OCI-LY3 (cell line): ENCODE measurements around the gene LPP.
A peak's percentile ranks its signal among the peaks of the same experiment; 100 is the strongest.

ENCODE experiments used
- H2AFZ ChIP-seq: fragments of 200-600, 300-600 bp; shearing (Covaris generic); 2 replicates; pipeline ENCODE4 v1.6.0; 2014; ENCODE audit warnings: antibody characterized with exemption, low read depth, low read length
- H3K27ac ChIP-seq: fragments of 200-600, 300-600 bp; sonication (generic); 2 replicates; pipeline ENCODE4 v1.5.1; 2014; ENCODE audit warnings: mild to moderate bottlenecking, low read length, moderate library complexity, mixed read lengths
- H3K27me3 ChIP-seq: fragments of 200-600, 300-600 bp; sonication (generic); 2 replicates; pipeline ENCODE4 v1.6.1; 2014; ENCODE audit warnings: low read depth, low read length, mixed read lengths
- H3K36me3 ChIP-seq: fragments of 200-600, 300-600 bp; sonication (generic); replicated peaks from 2 replicates; pipeline ENCODE3; 2014; ENCODE audit warnings: low read depth, low read length, mixed read lengths
- H3K4me1 ChIP-seq: fragments of 300-600, 200-600 bp; sonication (generic); 2 replicates; pipeline ENCODE4 v1.6.1; 2014; ENCODE audit warnings: low read length, mixed read lengths
- H3K4me2 ChIP-seq: fragments of 200-600, 300-600 bp; sonication (generic); 2 replicates; pipeline ENCODE4 v1.6.1; 2014; ENCODE audit warnings: low read length, mixed read lengths
- H3K4me3 ChIP-seq: fragments of 300-600, 200-600 bp; sonication (generic); 2 replicates; pipeline ENCODE4 v1.5.1; 2014; ENCODE audit warnings: antibody characterized with exemption, mild to moderate bottlenecking, low read length, moderate library complexity
- H3K79me2 ChIP-seq: fragments of 300-600, 200-600 bp; shearing (Covaris generic); 2 replicates; pipeline ENCODE4 v1.6.1; 2014; ENCODE audit warnings: mild to moderate bottlenecking, low read length, mixed read lengths
- H3K9ac ChIP-seq: fragments of 300-600, 200-600 bp; shearing (Covaris generic); 2 replicates; pipeline ENCODE4 v1.6.0; 2014; ENCODE audit warnings: mild to moderate bottlenecking, low read length, moderate library complexity
- H3K9me3 ChIP-seq: fragments of 200-600, 300-600 bp; shearing (Covaris generic); 2 replicates; pipeline ENCODE4 v1.6.1; 2014; ENCODE audit warnings: low read length, mixed read lengths; ENCODE audit not compliant: insufficient read depth
- H4K20me1 ChIP-seq: fragments of 200-600, 300-600 bp; sonication (generic); 2 replicates; pipeline ENCODE4 v1.6.1; 2016; ENCODE audit warnings: low read length, mixed read lengths; ENCODE audit not compliant: insufficient read depth
- EZH2phosphoT487 ChIP-seq: fragments of 200-600 bp; shearing (Covaris generic); IDR thresholded peaks from 2 replicates; pipeline ENCODE4 v1.6.1; 2018; ENCODE audit warnings: antibody characterized with exemption, mixed run types, low read depth
- TF ChIP-seq, protein P1 (sequence below): fragments of 200-600, 300-600 bp; sonication (generic); IDR thresholded peaks from 2 replicates; pipeline ENCODE4 v1.5.1; 2014; ENCODE audit warnings: antibody characterized with exemption, low read length, low read depth

Gene LPP

DNA sequence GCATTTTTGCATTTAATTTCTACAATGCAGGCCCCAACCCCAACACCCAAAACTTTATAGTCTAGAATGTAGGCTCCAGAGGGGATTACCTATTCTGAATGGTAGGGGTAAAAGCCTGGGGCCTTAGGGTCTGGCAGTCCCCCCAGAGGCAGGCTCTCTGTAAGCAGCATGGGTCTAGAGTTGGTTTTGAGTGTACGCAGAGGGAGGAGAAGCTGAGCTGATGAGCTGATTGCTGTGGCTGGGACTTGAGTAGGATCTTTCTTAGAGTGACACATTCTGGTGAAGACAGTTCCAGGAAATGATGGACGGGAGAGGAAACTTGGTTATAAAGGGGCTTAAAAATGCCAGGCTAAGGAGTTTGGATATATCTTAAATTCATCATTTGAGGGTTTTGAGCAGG, 2.1 kb downstream of the LPP start:
- TF ChIP-seq EZH2phosphoT487 = no peak
- TF ChIP-seq, protein P1, sequence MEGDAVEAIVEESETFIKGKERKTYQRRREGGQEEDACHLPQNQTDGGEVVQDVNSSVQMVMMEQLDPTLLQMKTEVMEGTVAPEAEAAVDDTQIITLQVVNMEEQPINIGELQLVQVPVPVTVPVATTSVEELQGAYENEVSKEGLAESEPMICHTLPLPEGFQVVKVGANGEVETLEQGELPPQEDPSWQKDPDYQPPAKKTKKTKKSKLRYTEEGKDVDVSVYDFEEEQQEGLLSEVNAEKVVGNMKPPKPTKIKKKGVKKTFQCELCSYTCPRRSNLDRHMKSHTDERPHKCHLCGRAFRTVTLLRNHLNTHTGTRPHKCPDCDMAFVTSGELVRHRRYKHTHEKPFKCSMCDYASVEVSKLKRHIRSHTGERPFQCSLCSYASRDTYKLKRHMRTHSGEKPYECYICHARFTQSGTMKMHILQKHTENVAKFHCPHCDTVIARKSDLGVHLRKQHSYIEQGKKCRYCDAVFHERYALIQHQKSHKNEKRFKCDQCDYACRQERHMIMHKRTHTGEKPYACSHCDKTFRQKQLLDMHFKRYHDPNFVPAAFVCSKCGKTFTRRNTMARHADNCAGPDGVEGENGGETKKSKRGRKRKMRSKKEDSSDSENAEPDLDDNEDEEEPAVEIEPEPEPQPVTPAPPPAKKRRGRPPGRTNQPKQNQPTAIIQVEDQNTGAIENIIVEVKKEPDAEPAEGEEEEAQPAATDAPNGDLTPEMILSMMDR = no peak
- H3K79me2 ChIP-seq = peaks cover 14% of the 10 kb centered on the region
- no peak overlapping the region for H3K27ac ChIP-seq
- H3K27me3 ChIP-seq = no peaks in the 10 kb centered on the region
- no peak overlapping the region for H3K4me2 ChIP-seq
- no peaks in the 10 kb centered on the region; the same call in 1 of the 2 replicates for H4K20me1 ChIP-seq
- H2AFZ ChIP-seq = no peak overlapping the region
- peaks cover 31% of the 10 kb centered on the region for H3K4me1 ChIP-seq
- no peaks in the 10 kb centered on the region for H3K36me3 ChIP-seq
- H3K4me3 ChIP-seq = no peak overlapping the region
- no peak overlapping the region for H3K9ac ChIP-seq
- H3K9me3 ChIP-seq = no peaks in the 10 kb centered on the region

DNA sequence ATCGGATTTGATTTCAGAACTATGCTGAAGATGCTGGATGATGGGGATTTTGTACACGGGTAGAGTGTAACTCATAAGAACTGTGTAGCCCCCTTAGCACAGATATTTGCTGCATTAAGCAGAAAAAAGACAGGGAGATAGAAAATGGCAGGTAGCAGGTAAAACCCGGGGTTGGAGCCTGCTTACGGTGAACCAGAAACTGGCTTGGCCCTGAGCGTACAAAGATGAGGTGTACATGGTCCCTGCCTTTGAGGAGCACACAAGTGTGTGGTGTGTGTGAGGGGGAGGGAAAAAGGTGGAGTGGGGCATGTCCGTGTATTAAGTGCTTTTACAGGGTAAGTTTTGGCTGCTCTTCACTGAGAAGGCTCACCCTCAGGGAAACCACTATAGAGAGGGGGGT, 3.5 kb downstream of the LPP start:
- Histone ChIP-seq H2AFZ (no peak overlapping the region), H3K4me3 (no peak overlapping the region), H3K9me3 (no peaks in the 10 kb centered on the region), H3K36me3 (no peaks in the 10 kb centered on the region), H3K9ac (no peak overlapping the region), H3K79me2 (peaks cover 14% of the 10 kb centered on the region), H4K20me1 (no peaks in the 10 kb centered on the region; the same call in 1 of the 2 replicates), H3K4me1 (peaks cover 31% of the 10 kb centered on the region), H3K27me3 (no peaks in the 10 kb centered on the region), H3K4me2 (no peak overlapping the region), H3K27ac (no peak overlapping the region)
- no peak for TF ChIP-seq EZH2phosphoT487
- TF ChIP-seq, protein P1 = no peak

DNA sequence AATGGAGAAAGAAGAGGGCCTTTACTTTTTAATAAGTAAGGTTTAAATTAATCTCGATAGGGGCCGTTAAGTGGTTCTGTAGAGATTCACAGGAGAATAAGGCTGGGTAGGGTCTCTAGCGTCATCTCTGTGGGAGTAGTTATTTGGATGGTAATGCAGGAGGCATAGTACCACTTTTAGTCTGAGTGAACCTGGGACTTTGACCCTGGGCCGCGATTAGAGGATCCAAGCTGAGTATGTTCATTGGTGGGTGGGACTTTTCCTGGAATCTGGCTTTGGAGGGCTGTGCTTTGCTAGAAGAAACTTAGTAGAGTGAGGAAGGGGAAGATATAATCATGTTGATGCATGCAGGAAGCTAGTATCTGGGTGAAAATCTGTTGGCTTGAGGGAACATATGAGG, 4.0 kb downstream of the LPP start:
- Histone ChIP-seq H3K36me3 (no peaks in the 10 kb centered on the region), H3K4me2 (no peak overlapping the region), H3K9me3 (no peaks in the 10 kb centered on the region), H3K79me2 (peaks cover 14% of the 10 kb centered on the region), H3K27me3 (no peaks in the 10 kb centered on the region), H3K27ac (no peak overlapping the region), H2AFZ (no peak overlapping the region), H3K9ac (no peak overlapping the region), H3K4me1 (peaks cover 30% of the 10 kb centered on the region), H4K20me1 (no peaks in the 10 kb centered on the region; the same call in 1 of the 2 replicates), H3K4me3 (no peak overlapping the region)
- TF ChIP-seq, protein P1 = no peak
- no peak for TF ChIP-seq EZH2phosphoT487

DNA sequence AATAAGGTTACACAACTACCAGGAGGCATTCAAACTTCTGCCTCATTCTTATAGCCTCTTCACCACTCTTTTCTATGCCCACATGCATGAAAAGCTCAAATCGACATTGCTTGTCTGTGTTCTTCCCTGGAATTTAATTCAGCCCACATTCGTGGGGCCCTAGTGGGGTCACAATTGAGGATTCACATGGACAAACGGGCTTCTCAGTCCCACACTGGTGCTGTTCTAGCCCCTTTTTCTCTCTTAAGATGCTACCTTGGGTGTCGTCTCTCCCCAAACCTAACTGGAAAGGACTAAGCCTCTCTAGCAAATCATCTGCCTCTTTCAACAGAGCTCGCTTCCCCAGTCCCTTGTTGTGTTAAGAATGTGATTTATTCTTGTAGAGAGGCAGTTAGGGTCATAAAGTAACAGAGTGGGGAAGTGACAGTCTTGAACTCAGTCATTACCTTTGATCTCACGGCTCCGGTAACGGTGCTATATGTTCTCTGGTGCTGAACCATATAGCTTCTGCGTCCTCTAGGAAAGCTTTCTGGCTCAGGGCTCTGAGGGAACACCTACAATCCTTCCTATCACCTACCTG, 4.9 kb downstream of the LPP start:
- H3K4me2 ChIP-seq = peak overlapping the region; percentile 47
- H3K27ac ChIP-seq = no peak overlapping the region
- no peak for TF ChIP-seq EZH2phosphoT487
- TF ChIP-seq, protein P1 = no peak
- no peaks in the 10 kb centered on the region for H3K9me3 ChIP-seq
- no peak overlapping the region for H3K9ac ChIP-seq
- H3K4me3 ChIP-seq = peak overlapping the region; percentile 22; the same call in 1 of the 2 replicates
- peaks cover 26% of the 10 kb centered on the region for H3K4me1 ChIP-seq
- no peaks in the 10 kb centered on the region; the same call in 1 of the 2 replicates for H4K20me1 ChIP-seq
- H3K27me3 ChIP-seq = no peaks in the 10 kb centered on the region
- H2AFZ ChIP-seq = no peak overlapping the region
- peaks cover 14% of the 10 kb centered on the region for H3K79me2 ChIP-seq
- no peaks in the 10 kb centered on the region for H3K36me3 ChIP-seq
